GM20000 (cell line): ENCODE results near the gene PHF13.

Experiments
- DNase-seq: peaks from one replicate; pipeline ENCODE4 v3.0.0; 2012; ENCODE audit warnings: low spot score
- CTCF ChIP-seq: IDR thresholded peaks from 2 replicates; pipeline ENCODE4 v1.5.1; 2012; ENCODE audit warnings: mild to moderate bottlenecking, control low read depth; ENCODE audit errors: extremely low read depth, missing control alignments

The PHF13 gene

GRCh38 chr1:6582370-6582769 lies 31.2 kb upstream of the PHF13 start:
- no peak for TF ChIP-seq CTCF
- peak; percentile 49 for DNase-seq

- no peak for DNase-seq
- no peak for TF ChIP-seq CTCF
Measured at GRCh38 chr1:6584126-6585080, 29.1 kb upstream of the PHF13 start.

- no peak for DNase-seq
- no peak for TF ChIP-seq CTCF
Measured at GRCh38 chr1:6585081-6585722, 28.3 kb upstream of the PHF13 start.

GRCh38 chr1:6585841-6586240 lies 27.7 kb upstream of the PHF13 start:
- TF ChIP-seq CTCF: no peak
- DNase-seq: no peak

- TF ChIP-seq CTCF: no peak
- DNase-seq: no peak
Measured at GRCh38 chr1:6586404-6586816, 27.1 kb upstream of the PHF13 start.

- no peak for DNase-seq
- TF ChIP-seq CTCF: no peak
Measured at GRCh38 chr1:6587261-6588005, 26.1 kb upstream of the PHF13 start.
